Skeletal muscle satellite cell (primary cell): ENCODE results near the gene ARHGAP19.

Experiments
- H3K27me3 ChIP-seq: 2 replicates; pipeline ENCODE4 v1.7.0; 2013; ENCODE audit warnings: low read length; ENCODE audit not compliant: control insufficient read depth, insufficient read depth
- H3K36me3 ChIP-seq: 2 replicates; pipeline ENCODE4 v1.7.0; 2013; ENCODE audit warnings: mild to moderate bottlenecking, control low read depth, low read length; ENCODE audit not compliant: insufficient read depth
- H3K4me1 ChIP-seq: 2 replicates; pipeline ENCODE4 v1.7.0; 2013; ENCODE audit warnings: low read length; ENCODE audit not compliant: control insufficient read depth, insufficient read depth
- H3K4me2 ChIP-seq: 2 replicates; pipeline ENCODE4 v1.7.0; 2013; ENCODE audit warnings: mild to moderate bottlenecking, low read length
- H3K4me3 ChIP-seq: 2 replicates; pipeline ENCODE4 v1.7.0; 2013; ENCODE audit warnings: low read length
- H3K9ac ChIP-seq: 2 replicates; pipeline ENCODE4 v1.7.0; 2013; ENCODE audit warnings: mild to moderate bottlenecking, low read depth, low read length, moderate library complexity
- H3K9me3 ChIP-seq: replicated peaks from 2 replicates; pipeline ENCODE4 v1.7.0; 2013; ENCODE audit warnings: mild to moderate bottlenecking, control low read depth, low read length

The ARHGAP19 gene

GRCh38 chr10:97238855-97239254 is 53.6 kb downstream of the ARHGAP19 start:
- Histone ChIP-seq H3K36me3 (peaks cover 7% of the 10 kb centered on the region), H3K4me3 (no peak overlapping the region)

GRCh38 chr10:97235353-97235752 is 57.1 kb downstream of the ARHGAP19 start:
- no peak overlapping the region for H3K4me3 ChIP-seq
- no peaks in the 10 kb centered on the region for H3K9me3 ChIP-seq
- H3K27me3 ChIP-seq, result no peaks in the 10 kb centered on the region
- no peak overlapping the region for H3K4me2 ChIP-seq
- H3K36me3 ChIP-seq, result peaks cover 4% of the 10 kb centered on the region
- H3K4me1 ChIP-seq, result peaks cover 3% of the 10 kb centered on the region
- H3K9ac ChIP-seq, result no peak overlapping the region

More at GRCh38 chr10:97238855-97239254, 53.6 kb downstream of the ARHGAP19 start:
- Histone ChIP-seq H3K9me3 (no peaks in the 10 kb centered on the region), H3K4me1 (no peaks in the 10 kb centered on the region), H3K4me2 (no peak overlapping the region), H3K9ac (no peak overlapping the region), H3K27me3 (no peaks in the 10 kb centered on the region)

- H3K4me3 ChIP-seq, result no peak overlapping the region
- peaks cover 12% of the 10 kb centered on the region for H3K4me1 ChIP-seq
- H3K4me2 ChIP-seq, result no peak overlapping the region
- H3K9me3 ChIP-seq, result no peaks in the 10 kb centered on the region
- H3K36me3 ChIP-seq, result peaks cover 4% of the 10 kb centered on the region
- H3K9ac ChIP-seq, result no peak overlapping the region
- no peaks in the 10 kb centered on the region for H3K27me3 ChIP-seq
These were observed 58.0 kb downstream of the ARHGAP19 start for GRCh38 chr10:97234400-97234799.

- no peaks in the 10 kb centered on the region for H3K9me3 ChIP-seq
- peaks cover 10% of the 10 kb centered on the region for H3K36me3 ChIP-seq
- H3K4me2 ChIP-seq, result no peak overlapping the region
- no peaks in the 10 kb centered on the region for H3K27me3 ChIP-seq
- no peak overlapping the region for H3K4me3 ChIP-seq
- no peak overlapping the region for H3K9ac ChIP-seq
- H3K4me1 ChIP-seq, result peaks cover 15% of the 10 kb centered on the region
These were observed 62.3 kb downstream of the ARHGAP19 start for GRCh38 chr10:97230146-97230545.

GRCh38 chr10:97229322-97230015 is 63.0 kb downstream of the ARHGAP19 start:
- Histone ChIP-seq H3K4me3 (no peak overlapping the region), H3K9ac (no peak overlapping the region), H3K4me1 (peaks cover 15% of the 10 kb centered on the region), H3K27me3 (no peaks in the 10 kb centered on the region), H3K4me2 (peak overlapping the region; percentile 28), H3K9me3 (no peaks in the 10 kb centered on the region), H3K36me3 (peaks cover 10% of the 10 kb centered on the region)

GRCh38 chr10:97228775-97229157 is 63.7 kb downstream of the ARHGAP19 start:
- H3K4me2 ChIP-seq, result no peak overlapping the region
- no peaks in the 10 kb centered on the region for H3K9me3 ChIP-seq
- peaks cover 15% of the 10 kb centered on the region for H3K4me1 ChIP-seq
- no peak overlapping the region for H3K4me3 ChIP-seq
- H3K27me3 ChIP-seq, result no peaks in the 10 kb centered on the region
- H3K9ac ChIP-seq, result no peak overlapping the region
- H3K36me3 ChIP-seq, result peaks cover 10% of the 10 kb centered on the region

- Histone ChIP-seq H3K4me1 (peaks cover 15% of the 10 kb centered on the region), H3K36me3 (peaks cover 10% of the 10 kb centered on the region), H3K9me3 (no peaks in the 10 kb centered on the region), H3K9ac (no peak overlapping the region), H3K4me3 (no peak overlapping the region), H3K27me3 (no peaks in the 10 kb centered on the region), H3K4me2 (no peak overlapping the region)
These were observed 64.2 kb downstream of the ARHGAP19 start for GRCh38 chr10:97228130-97228774.

- Histone ChIP-seq H3K4me1 (peaks cover 15% of the 10 kb centered on the region), H3K27me3 (no peaks in the 10 kb centered on the region), H3K4me2 (no peak overlapping the region), H3K36me3 (peaks cover 10% of the 10 kb centered on the region), H3K9me3 (no peaks in the 10 kb centered on the region), H3K4me3 (no peak overlapping the region), H3K9ac (no peak overlapping the region)
These were observed 66.0 kb downstream of the ARHGAP19 start for GRCh38 chr10:97226398-97226797.

- Histone ChIP-seq H3K36me3 (peaks cover 10% of the 10 kb centered on the region), H3K27me3 (no peaks in the 10 kb centered on the region), H3K9ac (no peak overlapping the region), H3K9me3 (no peaks in the 10 kb centered on the region), H3K4me3 (no peak overlapping the region), H3K4me2 (no peak overlapping the region), H3K4me1 (peaks cover 6% of the 10 kb centered on the region)
These were observed 67.7 kb downstream of the ARHGAP19 start for GRCh38 chr10:97224483-97225435.

GRCh38 chr10:97222326-97222961 is 70.0 kb downstream of the ARHGAP19 start:
- Histone ChIP-seq H3K9ac (no peak overlapping the region), H3K4me1 (peaks cover 12% of the 10 kb centered on the region), H3K4me3 (no peak overlapping the region), H3K36me3 (peaks cover 4% of the 10 kb centered on the region), H3K4me2 (no peak overlapping the region), H3K9me3 (no peaks in the 10 kb centered on the region), H3K27me3 (no peaks in the 10 kb centered on the region)

GRCh38 chr10:97220355-97220754 is 72.1 kb downstream of the ARHGAP19 start:
- H3K27me3 ChIP-seq, result no peaks in the 10 kb centered on the region
- H3K4me3 ChIP-seq, result no peak overlapping the region
- H3K4me2 ChIP-seq, result no peak overlapping the region
- no peaks in the 10 kb centered on the region for H3K36me3 ChIP-seq
- H3K4me1 ChIP-seq, result peaks cover 13% of the 10 kb centered on the region
- H3K9ac ChIP-seq, result no peak overlapping the region
- H3K9me3 ChIP-seq, result no peaks in the 10 kb centered on the region
